ENCODE results near the gene SLC35D3.
"Not testable (repeated sequence)": the region's sequence is repeated elsewhere in the genome, so short reads cannot be mapped to it uniquely, and the experiment has no call there.

SLC35D3 gene

GRCh38 chr6:136958168-136958567 lies 36.1 kb downstream of the SLC35D3 start:
- DNase-seq, result no peak
- intact Hi-C loops (cut with DNase I; ENCODE audit: low total_unique reads), result no loop called here
- H3K36me3 ChIP-seq, result no peaks in the 10 kb centered on the region
- TF ChIP-seq, protein P1, sequence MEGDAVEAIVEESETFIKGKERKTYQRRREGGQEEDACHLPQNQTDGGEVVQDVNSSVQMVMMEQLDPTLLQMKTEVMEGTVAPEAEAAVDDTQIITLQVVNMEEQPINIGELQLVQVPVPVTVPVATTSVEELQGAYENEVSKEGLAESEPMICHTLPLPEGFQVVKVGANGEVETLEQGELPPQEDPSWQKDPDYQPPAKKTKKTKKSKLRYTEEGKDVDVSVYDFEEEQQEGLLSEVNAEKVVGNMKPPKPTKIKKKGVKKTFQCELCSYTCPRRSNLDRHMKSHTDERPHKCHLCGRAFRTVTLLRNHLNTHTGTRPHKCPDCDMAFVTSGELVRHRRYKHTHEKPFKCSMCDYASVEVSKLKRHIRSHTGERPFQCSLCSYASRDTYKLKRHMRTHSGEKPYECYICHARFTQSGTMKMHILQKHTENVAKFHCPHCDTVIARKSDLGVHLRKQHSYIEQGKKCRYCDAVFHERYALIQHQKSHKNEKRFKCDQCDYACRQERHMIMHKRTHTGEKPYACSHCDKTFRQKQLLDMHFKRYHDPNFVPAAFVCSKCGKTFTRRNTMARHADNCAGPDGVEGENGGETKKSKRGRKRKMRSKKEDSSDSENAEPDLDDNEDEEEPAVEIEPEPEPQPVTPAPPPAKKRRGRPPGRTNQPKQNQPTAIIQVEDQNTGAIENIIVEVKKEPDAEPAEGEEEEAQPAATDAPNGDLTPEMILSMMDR (IDR thresholded peaks at IDR 0.05), result no peak
- no peak overlapping the region for H3K27ac ChIP-seq
- H3K27me3 ChIP-seq, result peaks cover 0 to 19% of the 10 kb centered on the region in 2 donors
- H3K9me3 ChIP-seq, result no peaks in the 10 kb centered on the region
- H3K4me3 ChIP-seq, result no peak overlapping the region
- no peaks in the 10 kb centered on the region for H3K4me1 ChIP-seq

DNA sequence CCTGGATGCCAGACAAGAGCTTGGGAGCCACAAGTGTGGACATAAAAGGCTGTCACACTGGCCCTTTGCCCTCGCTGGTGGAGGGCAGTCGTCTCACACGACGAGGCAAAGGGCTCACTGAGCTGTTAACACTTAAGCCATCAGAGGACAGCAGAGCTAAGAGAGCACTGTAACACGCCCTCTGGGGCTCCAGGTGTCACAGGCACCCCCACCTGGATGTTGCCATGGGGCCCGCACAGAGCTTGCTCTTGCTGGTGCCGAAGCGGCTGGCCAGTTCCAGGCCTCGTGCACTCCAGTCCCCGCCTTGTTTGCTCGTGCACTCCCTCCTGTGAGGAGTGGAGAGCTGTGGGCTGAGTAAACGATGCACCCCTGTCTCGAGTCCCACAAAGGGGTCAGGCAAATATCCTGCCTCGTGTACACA lies 37.4 kb downstream of the SLC35D3 start:
- H3K27me3 ChIP-seq, result peaks cover 0 to 19% of the 10 kb centered on the region in 2 donors
- no peaks in the 10 kb centered on the region for H3K36me3 ChIP-seq
- no peaks in the 10 kb centered on the region for H3K4me1 ChIP-seq
- intact Hi-C loops (cut with DNase I; ENCODE audit: low total_unique reads), result no loop called here
- no peaks in the 10 kb centered on the region for H3K9me3 ChIP-seq
- no peak overlapping the region for H3K4me3 ChIP-seq
- H3K27ac ChIP-seq, result no peak overlapping the region
- TF ChIP-seq, protein P1 (IDR thresholded peaks at IDR 0.05), result no peak
- no peak for DNase-seq

DNA sequence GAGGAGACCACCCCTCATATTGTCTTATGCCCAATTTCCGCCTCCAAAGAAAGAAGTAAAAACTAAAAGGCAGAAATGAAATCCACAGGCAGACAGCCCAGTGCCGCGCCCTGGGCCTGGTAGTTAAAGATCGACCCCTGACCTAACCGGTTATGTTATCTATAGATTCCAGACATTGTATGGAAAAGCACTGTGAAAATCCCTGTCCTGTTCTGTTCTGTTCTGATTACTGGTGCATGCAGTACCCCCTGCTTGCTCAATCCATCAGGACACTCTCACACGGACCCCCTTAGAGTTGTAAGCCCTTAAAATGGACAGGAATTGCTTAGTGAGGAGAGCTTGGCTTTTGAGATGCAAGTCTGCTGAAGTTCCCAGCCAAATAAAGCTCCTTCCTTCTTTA lies 37.8 kb downstream of the SLC35D3 start:
- DNase-seq; H3K36me3 ChIP-seq; intact Hi-C loops (cut with DNase I; ENCODE audit: low total_unique reads); H3K27ac ChIP-seq; H3K4me1 ChIP-seq; H3K4me3 ChIP-seq; H3K9me3 ChIP-seq: not testable (repeated sequence)
- H3K27me3 ChIP-seq, result peaks cover 0 to 19% of the 10 kb centered on the region in 2 donors

DNA sequence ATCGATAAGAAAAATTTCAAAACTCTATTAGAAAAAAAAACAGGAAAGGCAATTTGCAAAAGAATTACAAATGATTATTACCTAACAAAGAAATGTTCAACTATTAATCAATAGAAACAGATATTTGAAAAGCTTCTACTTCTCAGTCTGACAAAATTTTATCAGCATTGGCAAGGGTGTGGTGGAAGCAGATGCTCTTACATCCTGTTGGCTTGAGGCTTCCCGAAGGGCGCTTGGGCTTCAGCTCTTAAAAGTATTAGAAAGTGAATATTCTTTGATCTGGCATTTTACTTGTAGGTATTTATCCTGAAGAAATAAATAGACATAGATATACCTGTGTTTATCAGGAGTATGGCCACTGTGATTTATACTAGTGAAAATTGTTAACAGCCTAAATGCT lies 38.7 kb downstream of the SLC35D3 start:
- Histone ChIP-seq H3K9me3 (no peaks in the 10 kb centered on the region), H3K4me3 (no peak overlapping the region), H3K36me3 (no peaks in the 10 kb centered on the region), H3K27me3 (peaks cover 0 to 19% of the 10 kb centered on the region in 2 donors), H3K4me1 (no peaks in the 10 kb centered on the region), H3K27ac (no peak overlapping the region)
- intact Hi-C loops (cut with DNase I; ENCODE audit: low total_unique reads), result no loop called here
- DNase-seq, result no peak
- TF ChIP-seq, protein P1 (IDR thresholded peaks at IDR 0.05), result no peak

DNA sequence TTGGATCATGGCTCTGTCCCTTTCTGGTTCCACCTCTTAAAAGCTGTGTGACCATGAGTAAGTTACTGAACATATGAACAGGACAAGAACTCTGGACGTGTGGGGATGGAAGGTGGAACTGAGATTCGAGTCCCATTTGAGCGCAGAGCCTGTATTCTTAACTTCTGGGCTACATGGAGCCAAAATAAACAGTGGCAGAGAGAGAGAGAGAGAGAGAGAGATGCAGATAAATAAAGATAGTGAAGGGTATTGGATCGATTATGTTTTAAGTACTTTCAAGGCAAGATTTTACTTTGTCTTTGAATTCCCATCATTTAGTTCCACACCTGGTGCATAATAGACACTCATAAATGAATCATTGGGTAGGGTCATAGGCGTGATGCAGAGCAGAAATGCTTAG lies 39.7 kb downstream of the SLC35D3 start:
- Histone ChIP-seq H3K36me3 (no peaks in the 10 kb centered on the region), H3K27me3 (peaks cover 0 to 19% of the 10 kb centered on the region in 2 donors), H3K27ac (no peak overlapping the region), H3K9me3 (no peaks in the 10 kb centered on the region), H3K4me3 (no peak overlapping the region), H3K4me1 (no peaks in the 10 kb centered on the region)
- no peak for DNase-seq
- TF ChIP-seq, protein P1 (IDR thresholded peaks at IDR 0.05), result no peak
- intact Hi-C loops (cut with DNase I; ENCODE audit: low total_unique reads), result no loop called here

- intact Hi-C loops (cut with DNase I; ENCODE audit: low total_unique reads), result no loop called here
- Histone ChIP-seq H3K36me3 (no peaks in the 10 kb centered on the region), H3K4me1 (no peaks in the 10 kb centered on the region), H3K4me3 (no peak overlapping the region), H3K27me3 (peaks cover 0 to 18% of the 10 kb centered on the region in 2 donors), H3K27ac (no peak overlapping the region), H3K9me3 (no peaks in the 10 kb centered on the region)
- TF ChIP-seq, protein P1 (IDR thresholded peaks at IDR 0.05), result no peak
- DNase-seq, result no peak
These were observed 40.6 kb downstream of the SLC35D3 start for GRCh38 chr6:136962661-136963060.

All from tibial artery (tissue), 4 donors.